HG03196 (cell line): Measurements from ENCODE around the gene NDUFV2.
"Not testable (repeated sequence)": the region's sequence is repeated elsewhere in the genome, so short reads cannot be mapped to it uniquely, and the experiment has no call there.

Experiments used
- ATAC-seq: cut with Tn5 transposase; IDR thresholded peaks from one replicate; pipeline ENCODE4 v1.9.1; 2021; ENCODE audit not compliant: unreplicated experiment

NDUFV2 gene

GRCh38 chr18:9102508-9103375 is at the start of gene NDUFV2:
TSS of gene NDUFV2 (plus strand) at chr18:9102699. CDS start at chr18:9102744, 45 bp downstream.
- peak; percentile 94 for ATAC-seq

DNA sequence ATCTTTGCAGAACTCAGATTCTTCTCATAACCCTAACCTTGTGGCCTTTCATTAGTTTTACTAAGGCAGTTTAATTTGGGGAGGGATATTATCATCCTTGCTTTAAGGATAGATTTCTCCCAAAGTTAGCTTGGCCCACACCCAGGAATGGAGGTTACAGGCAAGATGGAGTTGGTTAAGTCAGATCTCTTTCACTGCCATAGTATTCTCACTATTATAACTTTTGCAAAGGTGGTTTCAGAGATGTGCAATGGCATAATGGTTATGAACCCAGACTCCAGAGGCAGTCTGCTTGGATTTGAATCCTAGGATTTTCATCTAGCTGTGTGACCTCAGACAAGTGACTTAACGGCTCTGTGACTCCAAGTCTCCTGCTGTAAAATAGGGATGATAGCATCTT is 48.7 kb upstream of the NDUFV2 start:
- ATAC-seq = no peak

- no peak for ATAC-seq
These were observed 47.3 kb upstream of the NDUFV2 start for GRCh38 chr18:9055185-9055584.

- ATAC-seq = no peak
These were observed 46.9 kb upstream of the NDUFV2 start for GRCh38 chr18:9055626-9056025.

DNA sequence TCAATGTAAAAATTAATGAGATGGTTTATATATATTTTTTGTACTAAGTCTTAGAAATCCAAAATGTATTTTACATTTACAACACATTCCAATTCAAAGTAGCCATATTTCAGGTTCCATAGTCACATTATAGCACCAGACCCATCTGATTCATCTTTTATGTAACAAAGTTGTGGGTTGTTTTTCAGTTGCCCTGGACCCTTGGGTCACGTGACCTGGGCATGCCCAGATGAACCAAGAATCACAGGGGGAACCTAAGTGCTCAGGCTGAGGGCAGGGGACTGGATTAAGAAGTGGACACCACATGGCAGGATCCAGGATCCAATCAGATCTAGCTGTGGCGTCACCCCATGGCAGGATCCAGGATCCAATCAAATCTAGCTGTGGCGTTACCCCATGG is 44.9 kb upstream of the NDUFV2 start:
- no peak for ATAC-seq

DNA sequence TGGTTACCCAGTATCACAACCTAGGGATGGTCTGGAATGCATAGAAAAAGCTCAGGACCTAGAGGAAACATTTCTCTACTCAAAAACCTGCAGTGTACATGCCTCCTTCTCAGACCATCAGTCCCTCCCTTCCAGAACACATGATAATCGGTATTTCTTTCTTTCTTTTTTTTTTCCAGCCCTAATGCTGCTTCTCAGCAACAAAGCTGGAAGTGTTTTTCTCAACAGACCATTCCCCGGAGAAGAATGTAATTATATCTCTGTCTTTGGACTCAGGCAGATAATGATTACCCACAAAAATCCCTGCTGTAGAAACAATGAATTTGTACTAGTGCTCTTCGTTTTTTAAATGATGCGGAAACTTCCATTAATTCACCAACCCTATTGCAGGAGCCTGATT is 44.1 kb upstream of the NDUFV2 start:
- ATAC-seq = no peak

- ATAC-seq = no peak
These were observed 40.1 kb upstream of the NDUFV2 start for GRCh38 chr18:9062418-9062751.

DNA sequence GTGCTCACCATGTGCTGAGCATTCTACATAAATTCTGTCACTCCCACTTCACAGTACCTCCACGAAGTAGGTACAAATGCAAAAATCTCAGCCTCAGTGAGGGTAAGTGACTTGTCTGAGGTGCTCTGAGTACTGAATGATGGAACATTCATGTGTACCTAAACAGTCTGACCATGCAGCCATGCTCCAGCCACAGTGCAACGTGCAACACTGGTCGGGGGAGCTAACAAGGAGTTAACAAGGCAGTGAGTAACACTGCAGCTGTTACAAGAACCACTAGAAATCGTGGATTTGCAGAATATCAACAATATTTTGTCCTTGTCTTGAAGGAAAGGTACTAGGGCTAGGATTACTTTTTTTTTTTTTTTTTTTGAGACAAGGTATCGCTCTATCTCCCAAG is 36.6 kb upstream of the NDUFV2 start:
- no peak for ATAC-seq

DNA sequence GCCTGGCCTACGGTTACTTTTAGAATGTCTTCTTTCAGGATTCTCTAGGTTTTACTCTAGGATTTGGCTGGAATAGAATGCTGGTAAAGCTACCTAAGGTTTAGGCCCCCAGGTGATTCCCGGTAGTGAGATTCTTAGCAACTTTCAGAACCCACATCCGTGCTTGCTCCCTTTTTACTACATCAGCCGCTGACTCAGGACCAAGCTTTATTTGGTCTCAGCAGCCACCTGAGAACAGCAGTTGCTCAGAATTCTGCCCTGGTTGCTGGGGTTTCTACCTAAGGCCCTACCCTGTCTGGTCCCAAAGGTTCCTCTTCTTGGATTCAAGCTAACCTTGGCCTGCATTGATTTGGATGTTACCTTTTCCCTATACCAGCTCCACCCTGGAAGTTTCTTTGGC is 36.1 kb upstream of the NDUFV2 start:
- ATAC-seq = peak; percentile 30

- ATAC-seq = peak; percentile 78
These were observed 35.6 kb upstream of the NDUFV2 start for GRCh38 chr18:9066817-9067306.

DNA sequence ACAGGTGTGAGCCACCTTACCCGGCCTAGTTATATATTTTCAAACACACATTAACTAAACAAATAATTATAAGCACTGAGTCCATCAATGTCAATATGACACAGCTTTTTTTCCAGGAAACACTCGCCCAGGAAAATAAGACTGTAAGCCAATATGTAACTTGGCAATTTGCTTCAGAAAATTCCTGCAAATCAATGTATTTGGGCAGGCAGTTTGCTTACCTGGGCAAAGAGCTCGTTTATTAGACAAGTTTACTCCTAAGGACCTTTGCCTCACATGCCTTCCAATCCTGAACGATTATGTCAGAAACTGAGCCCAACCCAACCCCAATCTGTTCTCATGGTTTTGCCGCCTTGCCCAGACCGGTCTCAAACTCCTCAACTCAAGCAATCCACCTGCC is 34.7 kb upstream of the NDUFV2 start:
- ATAC-seq = no peak

GRCh38 chr18:9068346-9068745 is 34.2 kb upstream of the NDUFV2 start:
- ATAC-seq = no peak

DNA sequence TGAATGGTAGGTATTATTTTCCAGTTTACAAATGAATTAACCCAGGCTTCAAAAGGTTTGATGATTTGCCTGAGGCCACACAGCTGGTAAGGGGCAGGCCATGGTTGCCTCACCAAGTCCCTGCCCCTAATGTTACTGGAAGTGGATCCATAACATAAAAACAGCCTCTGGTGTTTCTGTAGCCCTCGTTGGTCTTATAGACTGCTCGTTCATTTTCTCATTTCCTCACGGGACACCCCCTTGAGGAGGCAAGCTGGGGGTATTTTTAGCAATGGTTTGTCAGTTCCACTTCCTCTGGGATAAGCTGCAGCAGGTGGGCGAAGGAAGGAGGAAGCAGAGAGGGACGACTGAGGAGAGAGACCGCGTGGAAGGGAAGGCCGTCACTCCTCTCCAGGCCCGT is 32.9 kb upstream of the NDUFV2 start:
- ATAC-seq = no peak

DNA sequence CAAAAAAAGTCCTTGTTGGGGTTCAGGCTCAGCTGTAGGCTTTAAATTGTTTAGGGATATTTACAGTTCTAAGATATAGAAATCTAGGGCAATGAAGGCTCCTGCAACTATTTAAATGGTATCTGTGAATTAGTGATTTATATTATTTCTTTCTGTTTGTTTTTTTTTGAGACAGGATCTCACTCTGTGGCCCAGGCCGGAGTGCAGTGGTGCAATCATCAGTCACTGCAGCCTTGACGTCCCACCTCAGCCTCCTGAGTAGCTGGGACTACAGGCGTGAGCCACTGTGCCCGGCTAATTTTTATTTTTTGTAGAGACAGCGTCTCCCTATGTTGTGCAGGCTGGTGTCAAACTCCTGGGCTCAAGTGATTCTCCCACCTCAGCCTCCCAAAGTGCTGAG is 32.3 kb upstream of the NDUFV2 start:
- ATAC-seq = no peak

- no peak for ATAC-seq
These were observed 22.5 kb upstream of the NDUFV2 start for GRCh38 chr18:9079818-9080528.

GRCh38 chr18:9081940-9082339 is 20.6 kb upstream of the NDUFV2 start:
- ATAC-seq = no peak

DNA sequence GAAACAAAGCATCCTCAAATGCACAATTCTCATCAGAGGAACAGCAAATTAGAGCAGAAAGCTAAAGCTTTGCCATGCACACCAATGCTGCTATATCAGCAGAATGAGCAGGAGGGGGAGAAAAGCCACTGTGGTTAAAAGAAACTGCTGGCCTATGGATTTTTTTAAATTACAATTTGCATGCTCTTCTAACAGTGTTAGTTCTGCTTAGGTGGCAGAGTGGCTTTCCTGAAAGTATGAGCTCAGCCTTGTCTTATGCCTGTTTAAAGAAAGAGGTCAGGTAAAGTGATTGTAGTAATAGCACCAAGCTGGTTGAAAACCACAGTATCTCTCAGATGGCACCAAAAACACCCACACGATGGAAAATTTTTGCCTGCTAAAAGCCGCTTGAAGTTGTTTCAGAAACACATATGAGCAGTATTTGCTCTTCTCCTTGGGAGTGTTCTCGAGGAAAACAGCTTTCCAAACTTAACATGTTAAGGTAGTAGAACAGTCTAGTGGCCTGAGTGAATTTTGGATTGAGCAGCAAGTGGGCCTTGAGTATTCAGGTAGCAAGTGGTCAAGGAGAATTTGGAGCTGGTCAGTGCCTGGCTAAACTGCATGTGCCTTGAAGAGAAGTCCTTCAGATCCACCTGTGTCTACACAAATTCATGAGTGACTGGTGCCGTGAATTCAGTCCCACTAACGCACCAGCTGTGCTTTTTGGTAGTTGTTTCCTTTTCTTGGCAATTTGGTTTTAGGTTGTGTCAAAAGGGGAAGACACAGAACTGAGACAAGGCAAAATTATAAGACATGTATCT is 19.6 kb upstream of the NDUFV2 start:
- peak; percentile 79 for ATAC-seq

DNA sequence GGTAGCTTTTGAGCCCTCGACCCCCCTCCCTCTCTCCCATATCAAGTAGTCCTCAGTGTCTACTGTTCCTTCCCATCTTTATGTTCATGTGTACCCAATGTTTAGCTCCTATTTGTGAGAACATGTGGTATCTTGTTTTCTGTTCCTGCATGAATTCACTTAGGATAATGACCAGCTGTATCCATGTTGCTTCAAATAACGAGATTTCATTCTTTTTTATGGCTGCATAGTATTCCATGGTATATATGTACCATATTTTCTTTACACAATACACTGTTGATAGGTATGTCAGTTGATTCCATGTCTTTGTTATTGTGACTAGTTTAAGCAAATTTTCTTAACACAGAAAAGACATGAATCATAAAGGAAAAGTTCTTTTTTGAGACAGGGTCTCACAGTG is 16.5 kb upstream of the NDUFV2 start:
- no peak for ATAC-seq

GRCh38 chr18:9086624-9087023 is 15.9 kb upstream of the NDUFV2 start:
- no peak for ATAC-seq

DNA sequence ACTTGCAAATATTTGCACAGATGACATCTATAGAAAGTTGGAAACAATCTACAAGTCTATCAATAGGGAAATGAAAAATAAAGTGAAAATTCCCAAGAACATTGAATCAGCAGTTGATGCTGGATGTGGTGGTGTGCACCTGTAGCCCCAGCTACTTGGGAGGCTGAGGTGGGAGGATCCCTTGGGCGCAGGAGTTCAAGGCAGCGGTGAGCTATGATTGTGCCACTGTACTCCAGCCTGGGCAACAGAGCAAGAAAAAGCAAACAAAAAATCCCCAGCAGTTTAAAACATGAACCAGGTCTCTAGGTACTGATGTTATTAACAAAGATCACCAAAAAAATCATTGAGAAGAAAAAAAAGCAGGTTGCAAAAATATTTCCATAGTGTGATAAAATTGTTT is 15.4 kb upstream of the NDUFV2 start:
- no peak for ATAC-seq

GRCh38 chr18:9088252-9088651 is 14.2 kb upstream of the NDUFV2 start:
- no peak for ATAC-seq

GRCh38 chr18:9088727-9089126 is 13.8 kb upstream of the NDUFV2 start:
- ATAC-seq = not testable (repeated sequence)
